ENCODE results near the gene SPATA32.
"Not testable (repeated sequence)": the region's sequence is repeated elsewhere in the genome, so short reads cannot be mapped to it uniquely, and the experiment has no call there.

Gene SPATA32, protein sequence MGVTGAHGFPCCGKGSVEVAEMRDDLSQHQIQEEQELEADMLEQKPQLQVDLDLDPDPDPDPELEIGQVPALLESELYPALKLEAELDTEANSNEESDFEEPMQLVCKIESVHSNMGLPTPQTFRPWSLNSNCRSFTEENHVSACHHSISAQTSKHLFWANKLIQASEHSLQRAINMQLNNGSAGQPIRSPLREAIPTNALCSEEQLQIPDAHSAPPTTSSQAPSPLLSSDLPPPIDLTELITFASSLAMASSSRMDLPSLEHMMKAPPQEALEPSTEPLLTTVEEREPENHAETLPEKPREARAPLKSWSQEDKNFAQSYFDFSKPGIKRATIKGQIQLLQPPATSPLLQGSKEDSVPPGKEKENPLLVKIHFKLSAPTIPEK

DNA sequence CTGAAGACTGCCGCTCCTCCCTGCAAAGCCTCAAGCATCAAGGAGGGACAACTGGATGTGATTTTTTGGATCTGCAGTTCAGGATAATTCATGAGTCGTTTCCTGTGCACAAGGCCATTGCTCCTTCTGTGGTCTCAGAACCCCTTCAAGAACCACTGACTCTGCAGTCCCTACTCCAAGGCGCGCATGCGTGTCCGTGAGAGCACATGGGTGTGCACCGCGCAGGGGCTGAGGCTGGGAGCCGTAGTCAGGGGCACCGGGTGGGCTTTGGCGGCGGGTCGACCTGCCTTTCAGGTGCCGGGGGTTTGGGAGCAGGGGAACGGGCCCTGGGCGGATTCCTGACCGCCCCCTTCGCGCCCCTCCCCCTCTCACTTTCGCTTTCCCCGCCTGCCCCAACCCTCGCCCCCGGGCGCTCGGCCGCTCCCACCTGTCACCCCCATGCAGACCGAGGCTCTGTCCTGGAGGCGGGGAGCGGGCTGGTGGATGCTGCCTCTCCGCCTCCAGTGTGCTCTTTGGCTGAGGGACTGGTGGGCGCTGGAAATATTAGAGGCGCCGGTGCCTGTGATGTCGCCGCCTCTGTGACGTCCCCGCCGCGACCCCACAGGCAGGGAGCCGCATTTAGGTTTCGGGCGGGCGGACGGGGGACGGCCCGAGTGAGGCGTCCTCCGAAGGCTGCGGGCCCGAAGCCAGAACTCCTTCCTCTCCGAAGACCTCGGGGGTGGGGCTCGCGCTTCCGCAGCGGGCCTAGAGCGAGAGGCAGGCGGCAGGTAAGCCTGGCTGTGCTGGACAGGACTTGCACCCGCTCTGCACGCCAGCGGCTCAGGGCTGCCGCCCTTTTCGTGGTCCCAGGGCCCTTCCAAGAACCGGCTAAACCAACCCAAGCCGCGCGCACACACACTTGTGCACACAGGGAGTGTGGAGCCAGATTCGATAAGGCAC is at the start of gene SPATA32:
TSS of gene SPATA32 (minus strand) at position 518 of the 939 bp plus-strand sequence. CDS start at position 440, 78 bp downstream.
- no peak for DNase-seq (ENCODE audit: low read depth)

DNA sequence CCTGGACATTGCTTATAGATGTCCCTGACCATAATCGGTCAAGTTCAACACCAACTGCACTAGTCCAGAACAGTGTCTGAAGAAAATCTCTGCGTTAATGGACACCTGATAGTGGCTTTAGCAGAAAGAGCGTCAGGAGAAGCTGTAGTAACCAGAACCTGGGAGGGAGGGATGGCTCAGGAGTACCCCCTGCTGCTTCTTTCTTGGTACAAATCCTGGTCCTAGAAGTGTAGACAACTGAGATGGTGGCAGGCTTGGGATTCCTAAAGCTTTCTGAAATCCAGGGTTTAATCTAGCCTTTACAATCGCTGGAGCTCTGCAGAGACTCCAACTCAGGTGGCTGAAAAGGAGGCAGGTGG is 49.5 kb upstream of the SPATA32 start:
- DNase-seq (ENCODE audit: low read depth): no peak

DNA sequence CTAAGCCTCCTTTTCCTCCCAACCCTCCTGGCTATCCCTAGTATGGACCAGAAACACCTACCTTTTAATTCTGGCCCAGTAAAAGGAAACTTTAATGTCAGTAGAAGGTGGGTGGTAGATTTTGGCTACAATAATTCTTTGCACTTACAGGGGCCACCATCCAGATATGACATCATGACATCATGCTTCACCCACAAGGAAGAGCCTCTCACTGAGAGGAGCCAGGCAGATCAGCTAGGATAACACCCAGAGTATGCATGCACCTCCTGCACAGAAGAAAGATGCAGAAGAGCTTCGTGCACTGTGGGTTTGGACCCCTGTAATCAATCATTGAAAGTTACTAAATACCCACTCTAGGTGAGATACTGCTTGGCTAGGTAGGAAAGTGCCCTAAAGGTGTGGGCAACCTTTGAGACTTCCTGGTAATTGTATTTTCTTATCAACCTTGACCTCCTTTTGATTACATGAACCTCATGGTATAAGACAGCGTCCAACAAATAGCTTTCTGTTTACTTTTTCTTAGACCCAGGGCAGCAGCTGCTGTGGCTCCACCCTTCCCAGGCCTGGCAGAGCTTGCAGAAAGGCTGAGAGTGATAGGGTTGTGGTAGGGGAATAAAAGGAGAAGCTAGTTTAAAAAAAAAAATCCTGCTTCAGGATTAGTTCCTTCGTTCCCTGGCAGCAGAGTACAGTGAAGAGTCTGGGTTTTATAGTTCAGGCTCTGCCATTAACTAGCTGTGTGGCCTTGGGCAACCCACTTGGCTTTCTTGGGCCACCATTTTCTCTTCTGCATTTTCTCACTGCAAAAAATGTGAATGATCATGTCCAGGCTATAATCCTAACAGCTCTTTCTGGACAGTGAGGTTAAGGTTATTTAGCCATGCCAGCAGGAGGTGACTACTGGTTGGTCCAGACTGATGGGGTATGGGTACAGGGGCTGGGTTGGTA is 48.8 kb upstream of the SPATA32 start:
- no peak for DNase-seq (ENCODE audit: low read depth)

DNA sequence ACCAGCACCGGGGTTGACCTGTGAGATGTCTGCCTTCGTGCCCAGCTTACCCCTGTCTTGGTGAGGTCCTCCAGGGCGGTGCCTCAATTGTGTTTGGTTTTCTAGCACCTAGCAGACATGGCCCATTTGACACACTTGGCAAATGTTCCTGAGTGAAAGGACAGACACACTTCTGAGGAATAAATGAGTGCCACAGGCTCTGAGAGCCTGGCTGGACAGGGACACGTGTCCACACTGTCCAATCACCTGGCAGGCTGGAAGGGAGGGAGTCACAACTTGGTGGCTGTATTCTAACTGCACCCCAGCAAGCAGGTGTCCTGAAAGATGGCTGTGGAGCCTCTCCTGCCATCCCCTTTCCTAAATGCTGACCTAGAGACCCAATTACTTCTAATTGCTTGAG is 47.5 kb upstream of the SPATA32 start:
- no peak for DNase-seq (ENCODE audit: low read depth)

DNA sequence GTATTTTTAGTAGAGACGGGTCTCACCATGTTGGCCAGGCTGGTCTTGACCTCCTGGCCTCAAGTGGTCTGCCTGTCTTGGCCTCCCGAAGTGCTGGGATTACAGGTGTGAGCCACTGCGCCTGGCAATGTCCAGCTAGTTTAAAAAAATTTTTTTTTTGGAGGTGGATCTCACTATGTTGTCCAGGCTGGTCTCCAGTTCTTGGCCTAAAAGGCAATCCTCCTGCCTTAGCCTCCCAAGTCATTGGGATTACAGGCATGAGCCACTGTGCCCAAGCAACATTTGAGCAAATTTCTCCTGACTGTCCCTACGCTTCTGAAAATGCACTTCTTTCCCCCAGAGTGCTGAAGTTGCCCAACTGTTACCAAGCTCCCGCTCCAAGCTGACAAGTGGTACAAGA is 46.9 kb upstream of the SPATA32 start:
- no peak for DNase-seq (ENCODE audit: low read depth)

DNA sequence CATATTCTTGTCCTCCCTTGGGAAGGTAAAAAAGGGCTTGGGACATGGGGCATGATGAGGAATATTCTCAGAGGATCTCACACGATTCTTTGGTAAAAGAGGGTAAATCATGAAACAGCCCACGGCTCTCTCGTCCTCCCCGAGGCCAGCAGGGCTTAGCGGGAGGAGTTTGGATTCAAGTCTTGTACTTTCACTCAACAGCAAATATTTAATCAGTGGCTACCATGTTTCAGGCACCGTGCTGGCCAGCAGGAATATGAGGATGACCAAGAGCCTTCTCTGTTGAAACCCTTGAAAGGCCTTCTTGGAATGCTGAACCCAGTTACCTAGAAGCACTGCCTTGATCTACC is 46.1 kb upstream of the SPATA32 start:
- no peak for DNase-seq (ENCODE audit: low read depth)

DNA sequence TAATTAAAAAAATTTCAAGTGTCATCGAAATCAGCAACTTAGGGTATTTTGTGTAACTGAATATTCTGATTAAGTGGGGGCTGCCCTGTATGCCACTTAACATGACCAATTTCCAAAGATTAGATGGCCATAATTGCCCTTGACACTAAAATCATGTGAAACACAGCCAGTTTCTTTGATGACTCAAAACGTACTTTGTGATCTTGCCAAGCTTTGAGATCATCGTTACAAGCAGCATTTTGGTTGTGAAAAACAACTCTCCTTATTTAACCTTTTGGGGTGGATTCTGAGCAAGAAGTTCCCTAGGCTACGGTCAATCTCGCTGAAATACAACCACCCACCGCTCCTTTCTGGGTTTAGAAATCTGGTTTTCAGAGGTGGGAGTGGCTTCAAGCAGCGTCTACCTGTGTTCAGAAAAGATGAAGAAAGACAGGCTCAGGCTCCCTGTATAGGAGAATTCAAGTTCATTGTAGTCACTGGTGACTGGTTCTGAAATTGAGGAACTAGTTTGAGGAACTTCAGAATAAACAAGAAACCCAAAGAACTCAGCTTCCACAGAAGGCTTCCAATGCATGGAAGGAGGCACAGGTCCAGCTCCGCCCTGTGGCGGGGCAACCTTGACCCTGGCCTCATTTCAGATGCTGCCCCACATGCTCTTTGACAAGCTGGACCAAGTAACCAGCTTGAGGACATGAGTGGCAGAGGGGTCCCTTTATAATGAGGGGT is 45.6 kb upstream of the SPATA32 start:
- DNase-seq (ENCODE audit: low read depth): peak; percentile 84

DNA sequence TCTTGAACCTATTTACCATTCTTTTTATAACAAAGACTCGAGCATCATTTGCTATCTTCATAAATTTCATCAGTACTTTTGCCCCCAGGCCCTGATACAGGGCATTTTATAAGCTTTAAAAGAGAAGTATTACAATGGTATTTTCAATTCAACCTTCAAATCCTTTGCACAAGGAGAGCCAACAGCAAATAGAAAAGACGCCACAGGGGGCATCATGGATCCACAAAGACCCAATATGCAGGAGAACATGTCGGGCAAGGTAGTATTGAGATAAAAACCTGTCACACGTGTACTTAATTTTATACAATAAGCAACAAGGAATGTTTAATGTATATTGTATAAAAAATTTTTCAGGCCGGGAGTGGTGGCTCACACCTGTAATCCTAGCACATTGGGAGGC is 44.7 kb upstream of the SPATA32 start:
- no peak for DNase-seq (ENCODE audit: low read depth)

DNA sequence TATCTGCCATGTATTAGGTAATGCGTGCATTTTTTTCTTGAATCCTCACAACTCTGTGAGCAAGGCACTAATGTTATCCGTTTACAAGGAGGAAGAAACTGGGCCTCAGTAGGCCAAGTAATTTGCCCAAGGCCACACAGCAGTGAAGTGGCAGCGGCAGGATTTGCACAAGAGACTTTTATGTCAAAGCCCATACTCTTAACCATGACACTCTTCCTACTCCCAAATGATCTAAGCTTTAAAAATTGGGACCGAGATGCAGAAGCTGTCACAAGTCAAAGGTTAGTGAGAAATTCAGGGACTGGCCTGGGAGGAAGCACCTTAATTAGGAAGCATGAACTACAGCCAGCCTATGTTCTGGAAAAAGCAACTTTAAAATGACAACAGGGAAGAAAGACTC is 44.2 kb upstream of the SPATA32 start:
- no peak for DNase-seq (ENCODE audit: low read depth)

DNA sequence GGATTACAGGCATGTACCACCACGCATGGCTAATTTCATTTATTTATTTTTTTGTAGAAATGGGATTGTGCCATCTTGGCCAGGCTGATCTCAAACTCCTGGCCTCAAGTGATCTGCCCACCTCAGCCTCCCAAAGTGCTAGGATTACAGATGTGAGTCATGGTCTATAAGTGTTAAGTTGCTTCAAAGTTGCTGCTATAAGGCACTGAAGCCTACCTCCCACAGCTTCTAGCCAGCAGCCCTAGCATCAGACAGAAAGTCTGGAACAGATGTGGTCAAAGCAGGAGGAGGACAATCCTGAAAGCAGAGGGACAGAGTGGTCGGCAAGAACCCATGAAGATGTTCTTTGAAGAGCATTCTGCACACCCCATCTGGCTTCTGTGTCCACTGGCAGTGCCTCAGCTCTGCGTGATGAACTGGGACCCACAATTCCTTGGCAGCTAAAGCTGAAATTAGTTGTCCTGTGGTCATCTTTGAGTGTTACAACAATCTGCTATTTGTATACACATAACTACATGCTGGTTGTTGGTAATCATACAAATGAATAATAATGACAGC is 43.7 kb upstream of the SPATA32 start:
- no peak for DNase-seq (ENCODE audit: low read depth)

DNA sequence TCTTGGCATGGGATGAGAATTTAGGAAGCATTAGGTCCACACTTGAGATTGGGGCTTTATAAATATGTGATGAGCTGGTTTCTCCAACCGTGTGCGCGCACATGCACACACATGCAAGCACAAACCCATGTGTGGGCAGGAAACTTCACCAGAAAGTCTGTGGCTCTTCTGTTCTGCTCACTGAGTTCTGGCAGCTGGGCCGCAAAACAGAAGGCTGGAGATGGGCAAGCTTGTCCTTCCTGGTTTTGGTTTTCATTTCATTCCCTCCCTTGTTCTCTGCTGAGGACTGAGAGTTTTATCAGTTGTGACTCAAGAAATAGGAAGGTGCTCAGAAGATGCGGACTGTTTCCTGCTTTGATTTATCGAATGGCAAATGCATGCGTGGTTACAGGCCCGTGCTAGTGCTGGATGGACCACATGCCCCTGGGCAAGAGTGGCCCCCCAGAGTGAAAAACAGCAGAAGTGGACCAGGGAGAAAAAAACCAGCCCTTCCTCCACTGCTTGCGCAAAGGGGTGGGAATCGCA is 40.8 kb upstream of the SPATA32 start:
- peak; percentile 57 for DNase-seq (ENCODE audit: low read depth)

DNA sequence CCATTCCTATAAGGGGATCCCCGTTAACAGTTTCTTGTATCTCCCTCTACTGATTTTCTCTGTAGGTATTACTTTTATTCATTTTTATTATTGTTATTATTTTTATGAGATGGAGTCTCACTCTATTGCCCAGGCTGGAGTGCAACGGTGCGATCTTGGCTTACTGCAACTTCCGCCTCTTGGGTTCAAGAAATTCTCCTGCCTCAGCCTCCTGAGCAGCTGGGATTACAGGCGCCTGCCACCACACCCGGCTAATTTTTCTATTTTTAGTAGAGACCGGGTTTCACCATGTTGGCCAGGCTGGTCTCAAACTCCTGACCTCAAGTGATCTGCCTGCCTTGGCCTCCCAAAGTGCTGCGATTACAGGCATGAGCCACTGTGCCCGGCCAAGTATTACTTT is 40.3 kb upstream of the SPATA32 start:
- not testable (repeated sequence) for DNase-seq (ENCODE audit: low read depth)

DNA sequence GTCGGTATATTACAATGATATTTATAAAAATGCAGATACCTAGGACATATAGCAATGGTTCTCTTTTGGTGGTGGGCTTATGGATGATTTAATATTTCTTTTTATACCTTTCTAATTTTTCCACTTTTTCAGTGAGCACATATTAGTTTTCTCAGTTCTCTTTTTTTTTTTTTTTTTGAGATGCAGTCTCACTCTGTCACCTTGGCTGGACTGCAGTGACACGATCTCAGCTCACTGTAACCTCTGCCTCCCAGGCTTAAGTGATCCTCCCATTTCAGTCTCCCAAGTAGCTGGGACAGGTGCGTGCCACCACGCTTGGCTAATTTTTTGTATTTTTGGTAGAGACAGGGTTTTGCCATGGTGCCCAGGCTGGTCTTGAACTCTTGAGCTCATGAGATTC is 39.8 kb upstream of the SPATA32 start:
- DNase-seq (ENCODE audit: low read depth): no peak

DNA sequence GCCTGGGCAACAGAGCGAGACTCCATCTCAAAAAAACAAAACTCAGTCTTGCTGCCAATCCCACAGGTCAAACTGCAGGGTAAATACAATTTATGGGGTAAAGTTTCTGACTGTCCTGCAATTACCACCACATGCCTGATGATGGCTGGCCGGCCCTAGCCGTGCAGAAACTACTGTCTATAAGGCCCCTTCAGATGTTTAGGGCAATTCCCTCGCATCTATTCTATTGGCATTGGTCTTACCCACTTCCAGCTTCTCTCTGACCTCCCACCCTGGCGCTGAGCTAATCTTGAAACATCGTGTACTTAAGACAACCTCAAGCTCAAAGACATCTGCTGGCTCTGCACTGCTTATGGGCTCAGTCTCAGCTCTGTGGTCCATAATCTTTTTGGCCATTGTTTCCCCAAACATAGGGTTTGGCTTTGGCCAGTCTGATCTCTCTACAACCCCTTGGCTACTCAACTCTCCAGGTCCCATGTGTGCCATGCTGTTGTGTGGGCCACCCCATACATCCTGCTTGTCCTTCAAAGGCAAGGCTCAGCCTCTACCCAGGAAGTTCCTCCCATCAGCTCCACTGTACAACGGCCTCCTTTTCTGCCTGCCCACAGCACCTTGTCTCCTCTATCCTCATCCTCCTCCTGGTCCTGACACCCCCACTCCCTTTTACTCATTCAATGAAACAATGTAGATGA is 38.3 kb upstream of the SPATA32 start:
- no peak for DNase-seq (ENCODE audit: low read depth)

DNA sequence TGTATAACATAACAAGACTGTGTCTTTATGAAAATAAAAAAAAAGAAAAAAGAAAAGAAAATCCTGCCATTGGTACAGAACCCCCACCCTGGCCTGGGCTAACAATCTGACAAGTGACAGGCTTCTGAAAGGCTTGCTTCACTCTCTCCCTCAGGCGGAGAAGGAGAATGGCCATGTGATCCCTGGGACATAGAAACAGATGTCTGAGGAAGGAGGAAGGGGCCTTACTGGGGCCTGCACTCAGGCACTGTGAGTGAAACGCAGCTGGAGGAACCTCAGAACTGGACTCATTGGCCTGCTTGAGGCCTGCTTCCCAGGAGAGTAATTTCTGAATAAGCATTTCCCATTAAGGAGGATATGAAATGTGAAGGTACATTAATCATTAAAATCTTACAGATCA is 37.5 kb upstream of the SPATA32 start:
- DNase-seq (ENCODE audit: low read depth): no peak

DNA sequence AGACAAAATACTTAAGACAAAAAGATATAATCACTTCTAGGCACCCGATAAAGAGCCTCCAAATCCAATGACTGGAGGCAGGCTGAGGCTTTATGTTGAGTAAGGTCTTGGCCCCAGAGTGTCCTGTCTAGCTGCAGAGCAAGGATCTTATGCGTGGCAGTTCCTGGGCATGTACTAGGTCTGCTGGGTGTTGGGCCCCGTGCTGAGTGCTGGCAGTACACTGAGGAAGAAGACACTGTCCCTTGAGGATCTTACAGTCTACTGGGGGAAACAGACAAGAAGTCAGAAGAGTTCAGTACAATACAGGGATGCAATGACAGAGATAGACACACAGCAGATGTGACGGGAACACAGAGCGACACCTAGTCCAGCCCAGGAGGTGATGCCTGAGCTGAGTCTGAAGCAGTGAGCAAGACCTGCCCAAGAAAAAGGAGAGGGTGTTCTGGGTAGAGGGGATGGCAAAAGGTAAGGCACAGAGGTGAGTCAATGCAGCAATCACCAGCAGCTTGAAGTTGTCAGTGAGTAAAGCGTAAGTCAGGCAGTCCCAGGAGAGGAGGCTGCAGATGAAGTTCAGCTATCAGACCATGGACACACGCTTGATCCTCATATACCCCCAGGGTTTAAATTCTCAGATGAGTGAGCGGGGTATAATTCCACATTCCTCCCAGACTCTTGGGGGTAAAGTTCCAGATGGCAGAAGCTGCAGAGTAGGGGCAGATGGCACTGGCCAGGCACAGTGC is 36.8 kb upstream of the SPATA32 start:
- no peak for DNase-seq (ENCODE audit: low read depth)

DNA sequence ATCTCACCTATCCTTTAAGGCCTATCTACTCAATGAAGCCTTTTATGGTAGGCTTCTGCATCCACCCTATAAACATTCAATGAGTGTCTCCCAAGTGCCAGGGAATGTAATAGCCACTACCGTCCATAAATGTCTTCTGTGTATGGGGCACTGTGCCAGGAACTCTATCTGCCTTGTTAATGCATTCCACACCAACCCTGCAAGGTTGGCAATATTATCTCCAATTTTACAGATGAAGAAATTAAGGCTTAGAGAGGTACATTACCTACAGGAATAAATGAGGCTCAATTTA is 34.9 kb upstream of the SPATA32 start:
- DNase-seq (ENCODE audit: low read depth): no peak

DNA sequence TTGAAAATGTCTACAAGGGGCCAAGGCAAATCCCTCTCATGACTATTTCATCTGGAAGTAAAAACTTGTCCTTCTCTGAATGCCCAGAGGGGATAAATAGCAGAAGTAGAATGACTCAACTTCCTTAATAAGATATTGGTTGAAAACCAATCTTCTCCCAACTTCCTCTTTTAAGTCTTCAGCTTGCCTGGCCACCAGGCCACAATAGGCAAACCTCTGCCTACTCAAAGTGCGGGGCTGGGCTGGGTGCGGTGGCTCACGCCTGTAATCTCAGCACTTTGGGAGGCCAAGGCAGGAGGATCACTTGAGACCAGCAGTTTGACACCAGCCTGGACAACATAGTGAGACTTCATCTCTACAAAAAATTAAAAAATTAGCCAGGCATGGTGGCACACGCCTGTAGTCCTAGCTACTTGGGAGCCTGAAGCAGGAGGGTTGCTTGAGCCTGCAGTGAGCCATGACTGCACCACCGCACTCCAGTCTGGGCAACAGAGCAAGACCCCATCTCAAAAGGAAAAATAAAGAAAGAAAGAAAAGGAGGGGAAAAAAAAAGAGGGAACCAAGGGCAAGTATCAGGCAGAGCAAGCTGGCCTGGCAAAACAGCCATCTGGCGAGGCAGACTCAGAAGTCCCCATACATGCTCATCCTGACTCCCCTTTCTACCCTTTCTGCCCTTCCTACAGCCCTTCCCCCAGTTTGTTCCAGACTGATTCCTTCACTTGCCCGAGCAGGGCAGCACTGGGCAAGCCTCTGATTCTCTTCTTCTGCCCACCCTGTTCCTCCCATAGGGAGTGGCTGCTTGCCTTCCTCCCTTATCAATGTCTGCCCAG is 34.3 kb upstream of the SPATA32 start:
- no peak for DNase-seq (ENCODE audit: low read depth)

DNA sequence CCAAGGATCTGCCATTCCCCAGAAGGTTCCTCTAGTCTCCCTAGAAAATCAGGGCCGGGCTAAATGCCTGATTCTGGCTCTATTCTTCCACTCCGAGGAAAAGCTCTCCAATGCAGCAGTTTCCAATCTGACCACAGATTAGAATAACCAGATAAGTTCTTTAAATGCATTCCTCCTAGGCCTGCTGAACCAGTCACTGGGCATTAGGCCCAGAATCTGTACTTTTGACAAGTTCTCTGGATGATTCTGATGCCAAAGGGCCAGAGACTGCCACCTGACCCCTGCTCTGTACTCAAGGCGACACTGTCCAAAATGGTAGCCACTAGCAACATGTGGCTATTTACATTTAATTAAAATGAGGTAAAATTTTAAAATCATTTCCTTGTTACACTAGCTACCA is 32.6 kb upstream of the SPATA32 start:
- no peak for DNase-seq (ENCODE audit: low read depth)
